Lower leg skin (tissue), 3 donors: ENCODE data around the gene TENT4B.

Experiments used
- POLR2A ChIP-seq, 2 donors: fragments of 450-650 bp; IDR thresholded peaks; one replicate each; pipeline ENCODE4 v1.6.1; 2016 to 2017; ENCODE audit warnings: antibody characterized with exemption in 2 of 2, mild to moderate bottlenecking in 1 of 2, moderate library complexity in 1 of 2
- TF ChIP-seq, protein P1 (sequence below), 3 donors: fragments of 450-650 bp; IDR thresholded peaks; one replicate each; pipeline ENCODE4 v1.5.1; 2016; ENCODE audit warnings: antibody characterized with exemption in 3 of 3, mild to moderate bottlenecking in 3 of 3, moderate library complexity in 2 of 3

DNA sequence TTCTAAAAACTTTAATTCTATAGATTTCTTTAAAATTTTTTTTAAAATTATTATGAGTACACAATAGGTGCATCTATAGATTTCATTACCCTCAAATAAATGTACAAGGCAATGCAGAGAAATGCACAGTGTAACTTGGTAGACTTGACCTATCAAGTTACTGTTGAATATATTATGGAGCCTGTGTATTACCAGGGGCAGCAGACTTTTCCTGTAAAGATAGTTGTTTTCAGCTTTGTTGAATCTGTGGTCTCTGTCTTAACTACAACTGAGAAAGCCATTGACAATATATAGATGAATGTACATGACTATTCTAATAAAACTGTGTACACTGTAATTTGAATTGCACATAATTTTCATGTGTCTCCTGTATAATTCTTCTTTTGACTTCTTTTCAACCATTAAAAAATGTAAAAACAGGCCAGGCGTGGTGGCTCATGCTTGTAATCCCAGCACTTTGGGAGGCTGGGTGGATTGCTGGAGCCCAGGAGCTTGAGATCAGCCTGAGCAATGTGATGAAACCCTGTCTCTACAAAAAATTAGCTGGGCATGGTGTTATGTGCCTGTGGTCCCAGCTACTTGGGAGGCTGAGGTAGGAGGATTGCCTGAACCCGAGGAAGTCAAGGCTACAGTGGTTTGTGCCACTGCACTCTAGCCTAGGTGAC is 39.4 kb downstream of the TENT4B start:
- TF ChIP-seq, protein P1, sequence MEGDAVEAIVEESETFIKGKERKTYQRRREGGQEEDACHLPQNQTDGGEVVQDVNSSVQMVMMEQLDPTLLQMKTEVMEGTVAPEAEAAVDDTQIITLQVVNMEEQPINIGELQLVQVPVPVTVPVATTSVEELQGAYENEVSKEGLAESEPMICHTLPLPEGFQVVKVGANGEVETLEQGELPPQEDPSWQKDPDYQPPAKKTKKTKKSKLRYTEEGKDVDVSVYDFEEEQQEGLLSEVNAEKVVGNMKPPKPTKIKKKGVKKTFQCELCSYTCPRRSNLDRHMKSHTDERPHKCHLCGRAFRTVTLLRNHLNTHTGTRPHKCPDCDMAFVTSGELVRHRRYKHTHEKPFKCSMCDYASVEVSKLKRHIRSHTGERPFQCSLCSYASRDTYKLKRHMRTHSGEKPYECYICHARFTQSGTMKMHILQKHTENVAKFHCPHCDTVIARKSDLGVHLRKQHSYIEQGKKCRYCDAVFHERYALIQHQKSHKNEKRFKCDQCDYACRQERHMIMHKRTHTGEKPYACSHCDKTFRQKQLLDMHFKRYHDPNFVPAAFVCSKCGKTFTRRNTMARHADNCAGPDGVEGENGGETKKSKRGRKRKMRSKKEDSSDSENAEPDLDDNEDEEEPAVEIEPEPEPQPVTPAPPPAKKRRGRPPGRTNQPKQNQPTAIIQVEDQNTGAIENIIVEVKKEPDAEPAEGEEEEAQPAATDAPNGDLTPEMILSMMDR (IDR thresholded peaks at IDR 0.05) = no peak
- no peak for TF ChIP-seq POLR2A (IDR thresholded peaks at IDR 0.05)
